ENCODE results near the gene CCK. TPM values are rescaled to one million over a fixed set of nuclear protein-coding genes. Genes with fewer than 3 reads are reported as not detected.

The CCK gene
- total RNA-seq, 2 experiments from 2014 or later, result not detected

- ATAC-seq, result no peak
- no peaks in the 10 kb centered on the region for H3K9me3 Mint-ChIP-seq (ENCODE audit: insufficient read depth)
- H3K36me3 Mint-ChIP-seq (ENCODE audit: low read depth), result peaks cover 3% of the 10 kb centered on the region
- ChIA-PET CTCF (no interaction called here), POLR2A (no interaction called here)
- no peak overlapping the region for H3K27ac Mint-ChIP-seq
- no peak overlapping the region for H3K4me3 Mint-ChIP-seq
- H3K4me1 Mint-ChIP-seq (ENCODE audit: low read depth), result peaks cover 15% of the 10 kb centered on the region
- peaks cover 15% of the 10 kb centered on the region for H3K27me3 Mint-ChIP-seq (ENCODE audit: low read depth)
- no peak for DNase-seq
Measured at GRCh38 chr3:42230860-42231259, 35.1 kb downstream of the CCK start.

- DNase-seq, result no peak
- Mint-ChIP-seq H3K36me3 (ENCODE audit: low read depth) (peaks cover 8% of the 10 kb centered on the region), H3K27me3 (ENCODE audit: low read depth) (peaks cover 9% of the 10 kb centered on the region), H3K4me3 (no peak overlapping the region), H3K9me3 (ENCODE audit: insufficient read depth) (no peaks in the 10 kb centered on the region), H3K27ac (no peak overlapping the region), H3K4me1 (ENCODE audit: low read depth) (peaks cover 15% of the 10 kb centered on the region)
- no peak for ATAC-seq
- ChIA-PET CTCF (interaction anchor here (0.8 to 1.7 kb wide), 7 partner anchors 9 to 317 kb away, joined by 3 to 8 read pairs (median 7); no protein-coding TSS in a partner anchor), POLR2A (no interaction called here)
Measured at GRCh38 chr3:42229942-42230688, 35.9 kb downstream of the CCK start.

DNA sequence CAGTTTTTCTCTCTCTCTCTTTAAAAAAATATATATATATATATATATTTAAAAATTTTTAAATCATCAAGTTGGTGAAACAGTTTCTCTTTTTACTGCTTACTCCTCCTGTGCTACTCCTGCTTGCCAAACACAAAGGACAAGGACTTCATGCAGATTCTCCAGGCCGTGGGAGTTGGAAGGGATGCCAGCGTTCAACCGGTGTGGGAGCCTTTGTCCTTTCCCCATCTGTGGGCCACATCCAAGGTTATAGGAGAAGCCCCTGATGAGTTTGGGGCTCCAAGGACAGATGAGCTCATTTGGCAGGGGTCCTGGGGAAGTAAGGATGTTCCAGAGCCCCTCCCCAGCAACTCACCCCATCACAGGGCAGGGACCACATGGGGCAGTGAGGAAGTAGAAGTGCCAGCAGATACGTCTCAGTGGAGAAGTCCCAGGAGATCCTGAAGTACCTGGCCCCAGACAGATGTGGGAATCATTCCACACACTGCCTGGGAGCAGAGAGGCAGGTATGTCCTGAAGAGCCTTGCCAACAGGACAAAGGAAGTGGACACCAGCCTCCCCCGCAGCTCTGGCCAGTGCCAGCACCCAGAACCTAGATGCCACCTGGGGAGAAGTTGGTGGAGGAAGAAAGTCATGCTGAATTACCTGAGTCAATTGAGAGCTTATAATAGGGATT is 36.6 kb downstream of the CCK start:
- ATAC-seq (no peak), DNase-seq (no peak)
- peaks cover 11% of the 10 kb centered on the region for H3K36me3 Mint-ChIP-seq (ENCODE audit: low read depth)
- no peak overlapping the region for H3K27ac Mint-ChIP-seq
- no peak overlapping the region for H3K4me3 Mint-ChIP-seq
- peaks cover 15% of the 10 kb centered on the region for H3K4me1 Mint-ChIP-seq (ENCODE audit: low read depth)
- ChIA-PET CTCF (interaction anchor here (0.8 to 1.7 kb wide), 7 partner anchors 9 to 318 kb away, joined by 3 to 8 read pairs (median 7); no protein-coding TSS in a partner anchor), POLR2A (no interaction called here)
- H3K9me3 Mint-ChIP-seq (ENCODE audit: insufficient read depth), result no peaks in the 10 kb centered on the region
- peaks cover 3% of the 10 kb centered on the region for H3K27me3 Mint-ChIP-seq (ENCODE audit: low read depth)

GRCh38 chr3:42228796-42229195 is 37.2 kb downstream of the CCK start:
- CTCF ChIA-PET, result interaction anchor here (1.1 to 1.7 kb wide), 6 partner anchors 10 to 319 kb away, joined by 4 to 8 read pairs (median 7); no protein-coding TSS in a partner anchor
- no peak for DNase-seq
- Mint-ChIP-seq H3K27me3 (ENCODE audit: low read depth) (no peaks in the 10 kb centered on the region), H3K9me3 (ENCODE audit: insufficient read depth) (no peaks in the 10 kb centered on the region), H3K36me3 (ENCODE audit: low read depth) (peaks cover 15% of the 10 kb centered on the region), H3K4me1 (ENCODE audit: low read depth) (peaks cover 15% of the 10 kb centered on the region), H3K27ac (no peak overlapping the region), H3K4me3 (no peak overlapping the region)
- POLR2A ChIA-PET, result no interaction called here
- ATAC-seq, result peak; percentile 47

GRCh38 chr3:42226470-42227425 is 39.2 kb downstream of the CCK start:
- CTCF ChIA-PET, result interaction anchor here (1.0 kb wide), 1 partner anchor 109 kb away, joined by 3 read pairs; no protein-coding TSS in a partner anchor
- ATAC-seq (no peak), DNase-seq (no peak)
- Mint-ChIP-seq H3K27ac (no peak overlapping the region), H3K9me3 (ENCODE audit: insufficient read depth) (no peaks in the 10 kb centered on the region), H3K4me3 (no peak overlapping the region), H3K4me1 (ENCODE audit: low read depth) (peaks cover 15% of the 10 kb centered on the region), H3K36me3 (ENCODE audit: low read depth) (peaks cover 20% of the 10 kb centered on the region), H3K27me3 (ENCODE audit: low read depth) (no peaks in the 10 kb centered on the region)
- POLR2A ChIA-PET, result no interaction called here

- CTCF ChIA-PET, result no interaction called here
- H3K9me3 Mint-ChIP-seq (ENCODE audit: insufficient read depth), result no peaks in the 10 kb centered on the region
- H3K27me3 Mint-ChIP-seq (ENCODE audit: low read depth), result no peaks in the 10 kb centered on the region
- H3K4me1 Mint-ChIP-seq (ENCODE audit: low read depth), result peaks cover 15% of the 10 kb centered on the region
- DNase-seq (no peak), ATAC-seq (no peak)
- no peak overlapping the region for H3K27ac Mint-ChIP-seq
- peaks cover 23% of the 10 kb centered on the region for H3K36me3 Mint-ChIP-seq (ENCODE audit: low read depth)
- POLR2A ChIA-PET, result no interaction called here
- H3K4me3 Mint-ChIP-seq, result no peak overlapping the region
Measured at GRCh38 chr3:42225486-42226363, 40.3 kb downstream of the CCK start.

DNA sequence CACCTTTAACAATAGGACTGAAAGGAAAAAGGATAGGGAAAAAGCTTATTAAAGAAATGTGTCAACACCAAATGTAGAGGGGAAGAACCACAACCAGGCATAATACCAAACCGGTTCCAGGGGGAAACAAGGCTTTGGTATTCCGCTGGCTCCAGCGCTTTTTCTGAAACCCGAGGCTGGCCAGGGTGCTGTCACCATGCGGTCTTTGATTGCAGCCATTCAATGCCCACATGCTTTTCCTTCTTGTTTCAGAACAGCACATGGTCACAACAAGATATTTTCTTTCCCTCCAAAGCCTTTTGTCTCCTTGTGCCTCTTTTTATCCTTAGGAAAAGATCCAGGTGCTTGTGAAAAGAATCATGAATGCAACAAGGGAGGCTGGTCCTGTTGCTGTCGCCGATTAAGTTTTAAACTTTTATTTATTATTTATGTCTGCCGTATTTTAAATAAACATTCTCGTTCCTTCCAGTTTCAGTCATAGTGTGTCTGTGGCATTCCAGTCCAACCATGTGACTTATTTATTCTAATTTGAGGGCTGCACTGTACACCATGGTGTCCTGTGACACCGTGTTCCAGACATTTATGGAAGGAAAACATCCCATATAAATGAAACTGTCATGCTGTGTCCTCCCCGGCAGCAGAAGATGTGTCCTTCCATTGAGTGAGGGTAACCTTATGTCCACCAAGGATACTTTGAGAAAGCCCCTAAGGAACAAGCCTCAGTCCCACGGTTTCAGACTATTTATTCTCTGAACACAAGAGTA is 41.1 kb downstream of the CCK start:
- Mint-ChIP-seq H3K4me1 (ENCODE audit: low read depth) (peaks cover 18% of the 10 kb centered on the region), H3K27me3 (ENCODE audit: low read depth) (no peaks in the 10 kb centered on the region), H3K36me3 (ENCODE audit: low read depth) (peaks cover 30% of the 10 kb centered on the region), H3K4me3 (no peak overlapping the region), H3K9me3 (ENCODE audit: insufficient read depth) (no peaks in the 10 kb centered on the region), H3K27ac (no peak overlapping the region)
- CTCF ChIA-PET, result no interaction called here
- ATAC-seq, result no peak
- DNase-seq, result no peak
- POLR2A ChIA-PET, result no interaction called here

DNA sequence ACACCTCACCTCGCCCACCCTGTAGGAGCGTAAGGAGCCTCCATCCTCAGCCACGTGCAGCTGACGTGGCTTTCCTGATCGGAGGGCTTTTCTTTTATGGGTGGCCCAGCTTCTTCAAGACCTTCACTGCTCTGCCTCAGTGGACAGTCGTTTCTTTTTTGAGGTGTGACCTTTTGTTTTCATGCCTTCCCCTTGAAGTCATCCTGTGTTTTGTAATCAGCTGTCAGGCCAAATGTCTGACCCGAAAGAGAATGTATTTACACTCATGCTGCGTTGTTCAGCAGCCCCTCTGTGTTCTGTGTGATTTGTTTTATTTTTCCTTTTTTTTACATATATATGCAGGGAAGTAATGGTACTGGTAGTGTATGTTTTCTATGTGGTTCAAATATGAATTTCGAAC is 41.8 kb downstream of the CCK start:
- Mint-ChIP-seq H3K9me3 (ENCODE audit: insufficient read depth) (no peaks in the 10 kb centered on the region), H3K27me3 (ENCODE audit: low read depth) (no peaks in the 10 kb centered on the region), H3K4me1 (ENCODE audit: low read depth) (peaks cover 18% of the 10 kb centered on the region), H3K27ac (no peak overlapping the region), H3K36me3 (ENCODE audit: low read depth) (peaks cover 31% of the 10 kb centered on the region), H3K4me3 (no peak overlapping the region)
- ChIA-PET POLR2A (no interaction called here), CTCF (interaction anchor here (1.4 kb wide), 1 partner anchor 33 kb away, joined by 3 read pairs; no protein-coding TSS in a partner anchor)
- no peak for ATAC-seq
- DNase-seq, result no peak

DNA sequence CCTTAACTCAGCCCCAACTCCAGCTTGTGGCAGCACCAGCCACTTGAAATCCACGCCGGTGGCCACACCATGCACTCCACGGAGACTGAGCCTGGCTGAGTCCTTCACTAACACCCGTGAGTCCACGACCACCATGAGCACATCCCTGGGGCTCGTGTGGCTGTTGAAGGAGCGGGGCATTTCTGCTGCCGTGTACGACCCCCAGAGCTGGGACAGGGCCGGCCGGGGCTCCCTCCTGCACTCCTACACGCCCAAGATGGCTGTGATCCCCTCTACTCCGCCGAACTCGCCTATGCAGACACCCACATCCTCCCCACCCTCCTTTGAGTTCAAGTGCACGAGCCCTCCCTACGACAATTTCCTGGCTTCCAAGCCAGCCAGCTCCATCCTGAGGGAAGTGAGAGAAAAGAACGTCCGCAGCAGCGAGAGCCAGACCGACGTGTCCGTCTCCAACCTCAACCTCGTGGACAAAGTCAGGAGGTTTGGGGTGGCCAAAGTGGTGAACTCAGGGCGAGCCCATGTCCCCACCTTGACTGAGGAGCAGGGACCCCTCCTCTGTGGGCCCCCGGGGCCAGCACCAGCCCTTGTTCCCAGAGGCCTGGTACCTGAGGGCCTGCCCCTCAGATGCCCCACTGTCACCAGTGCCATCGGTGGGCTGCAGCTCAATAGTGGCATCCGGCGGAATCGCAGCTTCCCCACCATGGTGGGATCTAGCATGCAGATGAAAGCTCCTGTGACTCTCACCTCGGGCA is 42.9 kb downstream of the CCK start:
- CTCF ChIA-PET, result interaction anchor here (1.4 kb wide), 1 partner anchor 32 kb away, joined by 3 read pairs; no protein-coding TSS in a partner anchor
- no peak overlapping the region for H3K27ac Mint-ChIP-seq
- peaks cover 31% of the 10 kb centered on the region for H3K36me3 Mint-ChIP-seq (ENCODE audit: low read depth)
- no peaks in the 10 kb centered on the region for H3K27me3 Mint-ChIP-seq (ENCODE audit: low read depth)
- no peak for ATAC-seq
- peaks cover 18% of the 10 kb centered on the region for H3K4me1 Mint-ChIP-seq (ENCODE audit: low read depth)
- DNase-seq, result no peak
- H3K9me3 Mint-ChIP-seq (ENCODE audit: insufficient read depth), result no peaks in the 10 kb centered on the region
- H3K4me3 Mint-ChIP-seq, result no peak overlapping the region
- POLR2A ChIA-PET, result no interaction called here
